Measurements from ENCODE around the gene NIPBL. TPM values are rescaled to one million over a fixed set of nuclear protein-coding genes. Genes with fewer than 3 reads are reported as not detected.
"Not testable (repeated sequence)": the region's sequence is repeated elsewhere in the genome, so short reads cannot be mapped to it uniquely, and the experiment has no call there.

The NIPBL gene
- total RNA-seq, 4 donors from 2014 or later: 26.7 to 73.8 (median 64.4) TPM

GRCh38 chr5:36908544-36909260 lies 32.1 kb downstream of the NIPBL start:
- intact Hi-C loops (cut with DNase I; ENCODE audit: low total_unique reads): no loop called here
- no peaks in the 10 kb centered on the region for H3K36me3 ChIP-seq
- no peak for DNase-seq
- in situ Hi-C loops (cut with MboI; ENCODE audit: low pct_ligation_motif_present in 1 of 4, low pct_unique_long_range_greater_than_20kb in 1 of 4, low sequenced_read_pairs in 3 of 4): no loop called here
- peaks cover 0 to 31% (median 4%) of the 10 kb centered on the region in 4 donors for H3K4me1 ChIP-seq
- H3K4me3 ChIP-seq: no peak overlapping the region
- H3K9me3 ChIP-seq: no peaks in the 10 kb centered on the region
- no peaks in the 10 kb centered on the region for H3K27me3 ChIP-seq
- TF ChIP-seq CTCF (IDR thresholded peaks at IDR 0.05) (no peak), EP300 (IDR thresholded peaks at IDR 0.05; ENCODE audit: low read depth) (no peak), POLR2AphosphoS5 (IDR thresholded peaks at IDR 0.05) (no peak), POLR2A (IDR thresholded peaks at IDR 0.05) (no peak)
- 68 to 82% methylated on average over 2 of the region's 2 CpGs for WGBS, 2 donors (ENCODE audit: low coverage in 1 of 2)
- H3K27ac ChIP-seq: no peak overlapping the region

- H3K27ac ChIP-seq: no peak overlapping the region
- in situ Hi-C loops (cut with MboI; ENCODE audit: low pct_ligation_motif_present in 1 of 4, low pct_unique_long_range_greater_than_20kb in 1 of 4, low sequenced_read_pairs in 3 of 4): no loop called here
- TF ChIP-seq POLR2A (IDR thresholded peaks at IDR 0.05): no peak
- no peak for TF ChIP-seq CTCF (IDR thresholded peaks at IDR 0.05)
- no peak for TF ChIP-seq EP300 (IDR thresholded peaks at IDR 0.05; ENCODE audit: low read depth)
- no peak for TF ChIP-seq POLR2AphosphoS5 (IDR thresholded peaks at IDR 0.05)
These were observed 39.1 kb downstream of the NIPBL start for GRCh38 chr5:36915653-36916052.

GRCh38 chr5:36916614-36917013 lies 40.0 kb downstream of the NIPBL start:
- H3K36me3 ChIP-seq; in situ Hi-C loops (cut with MboI; ENCODE audit: low pct_ligation_motif_present in 1 of 4, low pct_unique_long_range_greater_than_20kb in 1 of 4, low sequenced_read_pairs in 3 of 4); DNase-seq; intact Hi-C loops (cut with DNase I; ENCODE audit: low total_unique reads); H3K4me1 ChIP-seq; H3K9me3 ChIP-seq; H3K4me3 ChIP-seq; H3K27me3 ChIP-seq; H3K27ac ChIP-seq: not testable (repeated sequence)
- 90 to 100% methylated on average over 1 to 4 of the region's 4 CpGs for WGBS, 2 donors (ENCODE audit: low coverage in 1 of 2)

More at GRCh38 chr5:36915653-36916052, 39.1 kb downstream of the NIPBL start:
- intact Hi-C loops (cut with DNase I; ENCODE audit: low total_unique reads): no loop called here
- peaks cover 2 to 14% (median 5%) of the 10 kb centered on the region in 4 donors for H3K4me1 ChIP-seq
- no peak for DNase-seq
- H3K9me3 ChIP-seq: no peaks in the 10 kb centered on the region
- H3K4me3 ChIP-seq: no peak overlapping the region
- no peaks in the 10 kb centered on the region for H3K27me3 ChIP-seq
- no peaks in the 10 kb centered on the region for H3K36me3 ChIP-seq

- H3K4me1 ChIP-seq; H3K27me3 ChIP-seq; intact Hi-C loops (cut with DNase I; ENCODE audit: low total_unique reads); H3K27ac ChIP-seq; in situ Hi-C loops (cut with MboI; ENCODE audit: low pct_ligation_motif_present in 1 of 4, low pct_unique_long_range_greater_than_20kb in 1 of 4, low sequenced_read_pairs in 3 of 4); DNase-seq; H3K36me3 ChIP-seq; H3K9me3 ChIP-seq; H3K4me3 ChIP-seq: not testable (repeated sequence)
- WGBS, 2 donors (ENCODE audit: low coverage in 1 of 2): 86 to 91% methylated on average over 1 of the region's 1 CpG
These were observed 40.8 kb downstream of the NIPBL start for GRCh38 chr5:36917358-36917757.

- no peaks in the 10 kb centered on the region for H3K27me3 ChIP-seq
- DNase-seq: no peak
- H3K4me3 ChIP-seq: no peak overlapping the region
- no peak for TF ChIP-seq CTCF (IDR thresholded peaks at IDR 0.05)
- TF ChIP-seq POLR2AphosphoS5 (IDR thresholded peaks at IDR 0.05): no peak
- TF ChIP-seq EP300 (IDR thresholded peaks at IDR 0.05; ENCODE audit: low read depth): no peak
- TF ChIP-seq POLR2A (IDR thresholded peaks at IDR 0.05): no peak
- intact Hi-C loops (cut with DNase I; ENCODE audit: low total_unique reads) (no loop called here), in situ Hi-C loops (cut with MboI; ENCODE audit: low pct_ligation_motif_present in 1 of 4, low pct_unique_long_range_greater_than_20kb in 1 of 4, low sequenced_read_pairs in 3 of 4) (no loop called here)
- no peak overlapping the region for H3K27ac ChIP-seq
- 63% methylated on average over 2 of the region's 2 CpGs; no CpG with 5 or more reads in 1 of the 2 donors for WGBS, 2 donors (ENCODE audit: low coverage in 1 of 2)
- H3K36me3 ChIP-seq: no peaks in the 10 kb centered on the region
- H3K4me1 ChIP-seq: peaks cover 0 to 7% (median 5%) of the 10 kb centered on the region in 4 donors
- no peaks in the 10 kb centered on the region for H3K9me3 ChIP-seq
These were observed 42.7 kb downstream of the NIPBL start for GRCh38 chr5:36919238-36919637.

All from transverse colon (tissue), 4 donors.